CD14-positive monocyte (primary cell): ENCODE results near the gene GIN1. TPM values are rescaled to one million over a fixed set of nuclear protein-coding genes. Genes with fewer than 3 reads are reported as not detected.

ENCODE experiments used
- DNase-seq, 3 donors: peaks; one replicate each; pipeline ENCODE4 v3.0.0-alpha.2; 2011 to 2022
- H2AFZ ChIP-seq: 2 replicates; pipeline ENCODE4 v1.6.0; 2012; ENCODE audit warnings: mild to moderate bottlenecking, low read depth, low read length, inconsistent platforms; ENCODE audit not compliant: insufficient read depth, poor library complexity, severe bottlenecking
- H3K27ac ChIP-seq, 2 donors: 1 replicate in 1 of 2; 2 replicates in 1 of 2; pipeline ENCODE4 v1.5.1; 2012 to 2013; ENCODE audit warnings: low read length in 2 of 2, control low read depth in 1 of 2, inconsistent platforms in 1 of 2, low read depth in 1 of 2, mild to moderate bottlenecking in 1 of 2
- H3K27me3 ChIP-seq, 2 donors: one replicate each; pipeline versions ENCODE4 v1.6.0 to v1.6.1; 2011 to 2013; ENCODE audit warnings: low read length in 2 of 2; ENCODE audit not compliant: control insufficient read depth in 2 of 2, insufficient read depth in 2 of 2
- H3K36me3 ChIP-seq, 2 donors: replicated peaks in 1 of 2; 1 replicate in 1 of 2; 2 replicates in 1 of 2; pipeline versions ENCODE4 v1.5.1 to v1.6.1; 2012 to 2013; ENCODE audit warnings: low read length in 2 of 2, control low read depth in 1 of 2, inconsistent platforms in 1 of 2, mild to moderate bottlenecking in 1 of 2; ENCODE audit not compliant: insufficient read depth in 2 of 2, control insufficient read depth in 1 of 2
- H3K4me1 ChIP-seq, 2 donors: 1 replicate in 1 of 2; 2 replicates in 1 of 2; pipeline versions ENCODE4 v1.5.1 to v1.6.1; 2012 to 2013; ENCODE audit warnings: low read length in 2 of 2, control low read depth in 1 of 2, inconsistent platforms in 1 of 2, mild to moderate bottlenecking in 1 of 2, moderate library complexity in 1 of 2; ENCODE audit not compliant: insufficient read depth in 2 of 2, control insufficient read depth in 1 of 2
- H3K4me2 ChIP-seq: replicated peaks from 2 replicates; pipeline ENCODE3; 2012; ENCODE audit warnings: low read length, moderate library complexity, mild to moderate bottlenecking; ENCODE audit not compliant: poor library complexity, severe bottlenecking; ENCODE audit errors: extremely low read depth
- H3K4me3 ChIP-seq, 3 experiments: fragments of 200-600 bp in 1 of 3; sonication (generic) in 1 of 3; replicated peaks in 1 of 3; 1 replicate in 2 of 3; 2 replicates in 1 of 3; pipeline ENCODE4 v1.5.1; 2011 to 2013; ENCODE audit warnings: low read length in 3 of 3, mild to moderate bottlenecking in 3 of 3, control low read depth in 2 of 3, low read depth in 2 of 3, inconsistent platforms in 1 of 3, moderate library complexity in 1 of 3
- H3K79me2 ChIP-seq: 2 replicates; pipeline ENCODE4 v1.6.0; 2012; ENCODE audit warnings: mild to moderate bottlenecking, control low read depth, inconsistent platforms, low read length, moderate library complexity; ENCODE audit not compliant: insufficient read depth
- H3K9ac ChIP-seq: 2 replicates; pipeline ENCODE4 v1.6.0; 2017; ENCODE audit warnings: low read length, mild to moderate bottlenecking; ENCODE audit not compliant: insufficient read depth, poor library complexity, severe bottlenecking
- H3K9me3 ChIP-seq, 2 donors: replicated peaks in 1 of 2; 1 replicate in 1 of 2; 2 replicates in 1 of 2; pipeline versions ENCODE4 v1.5.1 to v1.6.1; 2012 to 2013; ENCODE audit warnings: low read length in 2 of 2, control low read depth in 1 of 2; ENCODE audit not compliant: control insufficient read depth in 1 of 2, insufficient read depth in 1 of 2
- H4K20me1 ChIP-seq: 2 replicates; pipeline ENCODE4 v1.6.0; 2012; ENCODE audit warnings: mild to moderate bottlenecking, low read length, control low read depth, moderate library complexity; ENCODE audit not compliant: insufficient read depth
- H3K27ac Mint-ChIP-seq, 7 donors: one replicate each; pipeline ENCODE4 v1.8.0; 2020; ENCODE audit warnings: mild to moderate bottlenecking in 7 of 7, mixed read lengths in 7 of 7, moderate library complexity in 6 of 7, inconsistent platforms in 2 of 7
- H3K27me3 Mint-ChIP-seq, 3 donors: one replicate each; pipeline ENCODE4 v1.8.0; 2021 to 2022; ENCODE audit warnings: low read depth in 3 of 3, mild to moderate bottlenecking in 3 of 3, mixed read lengths in 3 of 3, moderate library complexity in 3 of 3, inconsistent platforms in 1 of 3
- H3K36me3 Mint-ChIP-seq, 2 donors: one replicate each; pipeline ENCODE4 v1.8.0; 2020; ENCODE audit warnings: mixed read lengths in 2 of 2, inconsistent platforms in 1 of 2, mild to moderate bottlenecking in 1 of 2
- H3K4me1 Mint-ChIP-seq: one replicate; pipeline ENCODE4 v1.8.0; 2020; ENCODE audit warnings: mild to moderate bottlenecking, mixed read lengths
- H3K4me3 Mint-ChIP-seq, 2 donors: one replicate each; pipeline ENCODE4 v1.8.0; 2020; ENCODE audit warnings: mild to moderate bottlenecking in 2 of 2, mixed read lengths in 2 of 2, moderate library complexity in 1 of 2
- H3K9me3 Mint-ChIP-seq, 7 donors: one replicate each; pipeline ENCODE4 v1.8.0; 2020 to 2022; ENCODE audit warnings: mixed read lengths in 7 of 7, mild to moderate bottlenecking in 6 of 7, moderate library complexity in 6 of 7, inconsistent platforms in 2 of 7
- WGBS: methylation state at CpG from one replicate; pipeline ENCODE4 v1.1.5; 2013; ENCODE audit warnings: missing lambda C conversion rate; ENCODE audit not compliant: insufficient coverage; 5-methylcytosine and 5-hydroxymethylcytosine counted together
- intact Hi-C, 2 donors: fragments of 100-400 bp; cut with micrococcal nuclease; formaldehyde crosslinking; loops; one replicate each; pipeline versions ENCODE4 v1.15.0 to v1.15.1; 2023
- polyA plus RNA-seq, 3 donors: library from polyadenylated mRNA; depleted of rRNA in 1 of 3; unstranded in 2 of 3; stranded (reverse) in 1 of 3; fragments of 300-500 nt in 2 of 3; fragments of >200 nt in 1 of 3; fragmentation: Illumina TruSeq in 2 of 3; gene quantifications; 1 replicate in 2 of 3; 2 replicates in 1 of 3; pipeline ENCODE4 v1.2.3, GENCODE V29; 2012 to 2021
- TF ChIP-seq, protein P1 (sequence below): fragments of 200-600 bp; IDR thresholded peaks from one replicate; pipeline ENCODE4 v1.8.0; 2022; ENCODE audit warnings: antibody characterized with exemption, mild to moderate bottlenecking

GIN1 gene
- polyA plus RNA-seq, 3 donors, result 2.2 to 4.7 (median 3.7) TPM

DNA sequence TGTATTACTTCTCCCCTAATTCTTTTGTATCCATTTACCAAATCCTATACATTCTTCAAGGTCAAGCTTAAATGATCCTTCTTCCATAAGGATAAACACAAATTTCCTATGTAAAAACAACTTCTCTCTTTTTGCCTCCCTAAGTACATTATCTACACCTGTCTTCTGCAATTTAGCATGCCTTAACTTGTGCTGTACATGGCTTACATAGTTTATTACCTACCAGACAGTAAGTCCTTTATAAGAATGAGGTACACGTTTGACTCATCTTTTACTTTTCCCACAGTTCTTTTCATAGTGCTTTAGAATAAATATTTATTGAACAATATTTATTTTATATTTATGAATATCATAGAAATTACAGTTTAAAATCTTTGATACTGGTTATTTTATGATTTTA is 33.4 kb downstream of the GIN1 start:
- Mint-ChIP-seq H3K27me3 (no peaks in the 10 kb centered on the region), H3K27ac (no peak overlapping the region), H3K4me3 (no peak overlapping the region), H3K4me1 (no peaks in the 10 kb centered on the region), H3K9me3 (peaks cover 15 to 35% (median 24%) of the 10 kb centered on the region in 7 donors), H3K36me3 (peaks cover 49 to 55% of the 10 kb centered on the region in 2 donors)
- no peak overlapping the region for H3K9ac ChIP-seq
- no peak overlapping the region for H3K4me3 ChIP-seq
- H3K9me3 ChIP-seq, result peaks cover 7 to 36% of the 10 kb centered on the region in 2 donors
- no CpG with 5 or more reads among the region's 1 CpG for WGBS
- no peaks in the 10 kb centered on the region for H4K20me1 ChIP-seq
- intact Hi-C loops, result no loop called here
- no peak for DNase-seq
- TF ChIP-seq, protein P1, sequence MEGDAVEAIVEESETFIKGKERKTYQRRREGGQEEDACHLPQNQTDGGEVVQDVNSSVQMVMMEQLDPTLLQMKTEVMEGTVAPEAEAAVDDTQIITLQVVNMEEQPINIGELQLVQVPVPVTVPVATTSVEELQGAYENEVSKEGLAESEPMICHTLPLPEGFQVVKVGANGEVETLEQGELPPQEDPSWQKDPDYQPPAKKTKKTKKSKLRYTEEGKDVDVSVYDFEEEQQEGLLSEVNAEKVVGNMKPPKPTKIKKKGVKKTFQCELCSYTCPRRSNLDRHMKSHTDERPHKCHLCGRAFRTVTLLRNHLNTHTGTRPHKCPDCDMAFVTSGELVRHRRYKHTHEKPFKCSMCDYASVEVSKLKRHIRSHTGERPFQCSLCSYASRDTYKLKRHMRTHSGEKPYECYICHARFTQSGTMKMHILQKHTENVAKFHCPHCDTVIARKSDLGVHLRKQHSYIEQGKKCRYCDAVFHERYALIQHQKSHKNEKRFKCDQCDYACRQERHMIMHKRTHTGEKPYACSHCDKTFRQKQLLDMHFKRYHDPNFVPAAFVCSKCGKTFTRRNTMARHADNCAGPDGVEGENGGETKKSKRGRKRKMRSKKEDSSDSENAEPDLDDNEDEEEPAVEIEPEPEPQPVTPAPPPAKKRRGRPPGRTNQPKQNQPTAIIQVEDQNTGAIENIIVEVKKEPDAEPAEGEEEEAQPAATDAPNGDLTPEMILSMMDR, result no peak
- H3K36me3 ChIP-seq, result peaks cover 28 to 48% of the 10 kb centered on the region in 2 donors
- H3K27ac ChIP-seq, result no peak overlapping the region
- no peaks in the 10 kb centered on the region for H3K4me1 ChIP-seq
- H3K4me2 ChIP-seq, result no peak overlapping the region
- H2AFZ ChIP-seq, result no peak overlapping the region
- no peaks in the 10 kb centered on the region for H3K27me3 ChIP-seq
- no peaks in the 10 kb centered on the region for H3K79me2 ChIP-seq

DNA sequence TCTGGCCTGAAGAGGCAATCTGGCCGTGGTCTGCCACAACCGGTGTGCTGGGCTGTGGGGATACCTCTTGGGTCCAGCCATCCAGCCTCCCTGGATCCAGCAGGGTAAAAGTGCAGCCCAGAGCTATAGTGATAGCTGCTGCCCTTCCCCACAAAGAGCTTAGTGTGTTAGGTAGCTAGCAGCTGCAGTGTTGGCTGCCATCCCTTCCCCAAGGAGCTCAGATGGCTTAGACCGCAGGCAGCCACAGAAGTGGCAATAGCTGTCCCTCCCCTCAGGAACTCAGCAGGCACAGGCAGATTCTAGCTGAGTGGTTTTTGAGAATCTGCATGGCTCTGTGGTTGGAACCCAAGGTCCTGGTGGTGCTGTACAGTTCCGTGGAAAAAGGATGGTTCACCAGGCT is 40.1 kb downstream of the GIN1 start:
- intact Hi-C loops, result no loop called here

More for the DNA sequence above, 40.1 kb downstream of the GIN1 start:
- Histone ChIP-seq H3K79me2 (no peaks in the 10 kb centered on the region), H3K9ac (no peak overlapping the region), H2AFZ (no peak overlapping the region), H3K27me3 (no peaks in the 10 kb centered on the region), H3K4me2 (no peak overlapping the region), H4K20me1 (no peaks in the 10 kb centered on the region), H3K27ac (no peak overlapping the region), H3K36me3 (peaks cover 3 to 5% of the 10 kb centered on the region in 2 donors), H3K9me3 (peaks cover 31 to 64% of the 10 kb centered on the region in 2 donors), H3K4me3 (no peak overlapping the region), H3K4me1 (no peaks in the 10 kb centered on the region)
- no peak overlapping the region for H3K4me3 Mint-ChIP-seq
- no peaks in the 10 kb centered on the region for H3K27me3 Mint-ChIP-seq
- H3K4me1 Mint-ChIP-seq, result no peaks in the 10 kb centered on the region
- WGBS, result 74% methylated on average over 4 of the region's 4 CpGs
- peaks cover 5 to 7% of the 10 kb centered on the region in 2 donors for H3K36me3 Mint-ChIP-seq
- no peak for DNase-seq
- TF ChIP-seq, protein P1, result no peak
- peaks cover 36 to 73% (median 55%) of the 10 kb centered on the region in 7 donors for H3K9me3 Mint-ChIP-seq
- H3K27ac Mint-ChIP-seq, result no peak overlapping the region
